Measurements from ENCODE around the gene ESRRB.

Gene ESRRB

GRCh38 chr14:76337635-76338545, 38.0 kb upstream of the ESRRB start:
- TF ChIP-seq EGR1 (IDR thresholded peaks at IDR 0.05) (no peak), CREB1 (IDR thresholded peaks at IDR 0.05; ENCODE audit: low read depth) (no peak)

GRCh38 chr14:76339728-76340615, 36.0 kb upstream of the ESRRB start:
- TF ChIP-seq ZBTB7A (IDR thresholded peaks at IDR 0.05; ENCODE audit: low read depth) (no peak), USF1 (IDR thresholded peaks at IDR 0.05) (no peak), REST (IDR thresholded peaks at IDR 0.05; ENCODE audit: low read depth) (no peak), EP300 (IDR thresholded peaks at IDR 0.05; ENCODE audit: borderline replicate concordance) (no peak), TCF12 (IDR thresholded peaks at IDR 0.05; ENCODE audit: low read depth) (no peak)

GRCh38 chr14:76343386-76343785, 32.6 kb upstream of the ESRRB start:
- no peak for TF ChIP-seq CEBPB (IDR thresholded peaks at IDR 0.05)
- TF ChIP-seq EP300 (IDR thresholded peaks at IDR 0.05; ENCODE audit: borderline replicate concordance): no peak
- no peak for TF ChIP-seq RAD21 (IDR thresholded peaks at IDR 0.05; ENCODE audit: low read depth)
- no peak for TF ChIP-seq ZBTB7A (IDR thresholded peaks at IDR 0.05; ENCODE audit: low read depth)
- no peak for TF ChIP-seq TCF12 (IDR thresholded peaks at IDR 0.05; ENCODE audit: low read depth)
- TF ChIP-seq REST (IDR thresholded peaks at IDR 0.05; ENCODE audit: low read depth): no peak
- no peak for TF ChIP-seq NFIC (IDR thresholded peaks at IDR 0.05)
- no peak for TF ChIP-seq CREB1 (IDR thresholded peaks at IDR 0.05; ENCODE audit: low read depth)
- no peak for TF ChIP-seq EGR1 (IDR thresholded peaks at IDR 0.05)
- TF ChIP-seq TEAD4 (IDR thresholded peaks at IDR 0.05): no peak
- no peak for TF ChIP-seq FOXM1 (IDR thresholded peaks at IDR 0.05; ENCODE audit: borderline replicate concordance, low read depth)

- TF ChIP-seq ZBTB7A (IDR thresholded peaks at IDR 0.05; ENCODE audit: low read depth): no peak
- TF ChIP-seq FOXM1 (IDR thresholded peaks at IDR 0.05; ENCODE audit: borderline replicate concordance, low read depth): no peak
- no peak for TF ChIP-seq EGR1 (IDR thresholded peaks at IDR 0.05)
- no peak for TF ChIP-seq TCF12 (IDR thresholded peaks at IDR 0.05; ENCODE audit: low read depth)
- no peak for TF ChIP-seq MAX (IDR thresholded peaks at IDR 0.05)
- no peak for TF ChIP-seq USF1 (IDR thresholded peaks at IDR 0.05)
- no peak for TF ChIP-seq CREB1 (IDR thresholded peaks at IDR 0.05; ENCODE audit: low read depth)
- TF ChIP-seq NFIC (IDR thresholded peaks at IDR 0.05): no peak
- no peak for TF ChIP-seq CEBPB (IDR thresholded peaks at IDR 0.05)
- no peak for TF ChIP-seq TEAD4 (IDR thresholded peaks at IDR 0.05)
- no peak for TF ChIP-seq RAD21 (IDR thresholded peaks at IDR 0.05; ENCODE audit: low read depth)
- TF ChIP-seq EP300 (IDR thresholded peaks at IDR 0.05; ENCODE audit: borderline replicate concordance): no peak
- no peak for TF ChIP-seq YY1 (IDR thresholded peaks at IDR 0.05; ENCODE audit: low read depth)
- TF ChIP-seq TAF1 (IDR thresholded peaks at IDR 0.05; ENCODE audit: low read depth): no peak
These were observed 29.4 kb upstream of the ESRRB start for GRCh38 chr14:76346391-76347160.

GRCh38 chr14:76348898-76349297, 27.0 kb upstream of the ESRRB start:
- no peak for TF ChIP-seq REST (IDR thresholded peaks at IDR 0.05; ENCODE audit: low read depth)
- TF ChIP-seq FOXM1 (IDR thresholded peaks at IDR 0.05; ENCODE audit: borderline replicate concordance, low read depth): no peak
- no peak for TF ChIP-seq CREB1 (IDR thresholded peaks at IDR 0.05; ENCODE audit: low read depth)
- no peak for TF ChIP-seq USF1 (IDR thresholded peaks at IDR 0.05)
- no peak for TF ChIP-seq YY1 (IDR thresholded peaks at IDR 0.05; ENCODE audit: low read depth)
